Natural killer cell treated with Interleukin-12 subunit alpha and Interleukin-12 subunit beta and Interleukin-15 and Interleukin-18, amount 100 ng/mL, for 72 hours (primary cell): ENCODE measurements around the gene NEDD4L. TPM values are rescaled to one million over a fixed set of nuclear protein-coding genes. Genes with fewer than 3 reads are reported as not detected.

Experiments used
- ATAC-seq, 2 donors: fragments of 150-1000 bp; cut with Tn5 transposase in 1 of 2; sonication (Bioruptor Pico), chemical (Tn5 transposase) in 1 of 2; 2 replicates each; pipeline ENCODE4 v1.10.0; 2021
- DNase-seq: peaks from one replicate; pipeline ENCODE4 v3.0.0; 2022; ENCODE audit warnings: low spot score
- H3K27ac Mint-ChIP-seq, 2 donors: 1 replicate in 1 of 2; 2 replicates in 1 of 2; pipeline ENCODE4 v1.8.0; 2022; ENCODE audit warnings: mixed read lengths in 2 of 2, mild to moderate bottlenecking in 1 of 2, moderate library complexity in 1 of 2
- H3K27me3 Mint-ChIP-seq, 2 donors: 1 replicate in 1 of 2; 2 replicates in 1 of 2; pipeline ENCODE4 v1.8.0; 2022; ENCODE audit warnings: mixed read lengths in 2 of 2
- H3K36me3 Mint-ChIP-seq: one replicate; pipeline ENCODE4 v1.8.0; 2022; ENCODE audit warnings: mixed read lengths
- H3K4me1 Mint-ChIP-seq, 2 donors: 1 replicate in 1 of 2; 2 replicates in 1 of 2; pipeline ENCODE4 v1.8.0; 2022; ENCODE audit warnings: low read depth in 2 of 2, mixed read lengths in 2 of 2, mild to moderate bottlenecking in 1 of 2
- H3K4me3 Mint-ChIP-seq: one replicate; pipeline ENCODE4 v1.8.0; 2022; ENCODE audit warnings: mixed read lengths
- H3K9me3 Mint-ChIP-seq: 2 replicates; pipeline ENCODE4 v1.8.0; 2022; ENCODE audit warnings: mixed read lengths
- total RNA-seq, 2 donors: library from RNA; stranded (reverse); gene quantifications; one replicate each; pipeline ENCODE4 v1.2.3, GENCODE V29; 2022

NEDD4L gene
- total RNA-seq, 2 donors from 2014 or later: 8.6 to 16.5 TPM

- no peaks in the 10 kb centered on the region for H3K9me3 Mint-ChIP-seq
- no peaks in the 10 kb centered on the region for H3K36me3 Mint-ChIP-seq
- H3K27ac Mint-ChIP-seq: no peak overlapping the region
- no peaks in the 10 kb centered on the region for H3K27me3 Mint-ChIP-seq
- no peaks in the 10 kb centered on the region for H3K4me1 Mint-ChIP-seq
- H3K4me3 Mint-ChIP-seq: no peak overlapping the region
- ATAC-seq (no peak), DNase-seq (no peak)
These were observed 358.2 kb downstream of the NEDD4L start for GRCh38 chr18:58402247-58402646.

- Mint-ChIP-seq H3K27me3 (no peaks in the 10 kb centered on the region), H3K4me1 (no peaks in the 10 kb centered on the region), H3K4me3 (no peak overlapping the region), H3K9me3 (no peaks in the 10 kb centered on the region), H3K36me3 (no peaks in the 10 kb centered on the region), H3K27ac (no peak overlapping the region)
- no peak for ATAC-seq
- no peak for DNase-seq
These were observed 359.1 kb downstream of the NEDD4L start for GRCh38 chr18:58402951-58403702.

GRCh38 chr18:58403799-58404455 lies 359.9 kb downstream of the NEDD4L start:
- no peaks in the 10 kb centered on the region for H3K9me3 Mint-ChIP-seq
- no peak overlapping the region for H3K27ac Mint-ChIP-seq
- H3K36me3 Mint-ChIP-seq: no peaks in the 10 kb centered on the region
- no peak overlapping the region for H3K4me3 Mint-ChIP-seq
- H3K4me1 Mint-ChIP-seq: no peaks in the 10 kb centered on the region
- DNase-seq (no peak), ATAC-seq (peak; percentile 15 to 26)
- no peaks in the 10 kb centered on the region for H3K27me3 Mint-ChIP-seq

GRCh38 chr18:58405107-58405898 lies 361.3 kb downstream of the NEDD4L start:
- no peaks in the 10 kb centered on the region for H3K36me3 Mint-ChIP-seq
- DNase-seq (no peak), ATAC-seq (no peak)
- H3K27me3 Mint-ChIP-seq: no peaks in the 10 kb centered on the region
- no peak overlapping the region for H3K4me3 Mint-ChIP-seq
- H3K9me3 Mint-ChIP-seq: no peaks in the 10 kb centered on the region
- H3K27ac Mint-ChIP-seq: no peak overlapping the region
- H3K4me1 Mint-ChIP-seq: no peaks in the 10 kb centered on the region

- no peak overlapping the region for H3K27ac Mint-ChIP-seq
- no peaks in the 10 kb centered on the region for H3K9me3 Mint-ChIP-seq
- H3K4me3 Mint-ChIP-seq: no peak overlapping the region
- no peaks in the 10 kb centered on the region for H3K27me3 Mint-ChIP-seq
- ATAC-seq (no peak), DNase-seq (no peak)
- H3K36me3 Mint-ChIP-seq: no peaks in the 10 kb centered on the region
- no peaks in the 10 kb centered on the region for H3K4me1 Mint-ChIP-seq
These were observed 363.2 kb downstream of the NEDD4L start for GRCh38 chr18:58407263-58407648.

- Mint-ChIP-seq H3K27me3 (no peaks in the 10 kb centered on the region), H3K9me3 (no peaks in the 10 kb centered on the region), H3K4me1 (no peaks in the 10 kb centered on the region), H3K4me3 (no peak overlapping the region), H3K27ac (no peak overlapping the region), H3K36me3 (no peaks in the 10 kb centered on the region)
- DNase-seq (no peak), ATAC-seq (no peak)
These were observed 363.8 kb downstream of the NEDD4L start for GRCh38 chr18:58407649-58408407.

- H3K4me3 Mint-ChIP-seq: no peak overlapping the region
- DNase-seq (no peak), ATAC-seq (no peak)
- no peaks in the 10 kb centered on the region for H3K36me3 Mint-ChIP-seq
- H3K4me1 Mint-ChIP-seq: no peaks in the 10 kb centered on the region
- H3K27me3 Mint-ChIP-seq: peaks cover 0 to 5% of the 10 kb centered on the region in 2 donors
- H3K27ac Mint-ChIP-seq: no peak overlapping the region
- no peaks in the 10 kb centered on the region for H3K9me3 Mint-ChIP-seq
These were observed 364.6 kb downstream of the NEDD4L start for GRCh38 chr18:58408665-58409064.

GRCh38 chr18:58409802-58410445 lies 365.9 kb downstream of the NEDD4L start:
- peaks cover 0 to 5% of the 10 kb centered on the region in 2 donors for H3K27me3 Mint-ChIP-seq
- no peaks in the 10 kb centered on the region for H3K36me3 Mint-ChIP-seq
- no peaks in the 10 kb centered on the region for H3K4me1 Mint-ChIP-seq
- no peak for ATAC-seq
- no peak overlapping the region for H3K4me3 Mint-ChIP-seq
- DNase-seq: no peak
- H3K27ac Mint-ChIP-seq: no peak overlapping the region
- no peaks in the 10 kb centered on the region for H3K9me3 Mint-ChIP-seq

GRCh38 chr18:58411323-58411722 lies 367.3 kb downstream of the NEDD4L start:
- H3K36me3 Mint-ChIP-seq: no peaks in the 10 kb centered on the region
- no peaks in the 10 kb centered on the region for H3K4me1 Mint-ChIP-seq
- DNase-seq (no peak), ATAC-seq (no peak)
- H3K9me3 Mint-ChIP-seq: no peaks in the 10 kb centered on the region
- H3K4me3 Mint-ChIP-seq: no peak overlapping the region
- no peak overlapping the region for H3K27ac Mint-ChIP-seq
- H3K27me3 Mint-ChIP-seq: peaks cover 0 to 5% of the 10 kb centered on the region in 2 donors

- no peak for DNase-seq
- no peaks in the 10 kb centered on the region for H3K9me3 Mint-ChIP-seq
- no peak for ATAC-seq
- H3K36me3 Mint-ChIP-seq: no peaks in the 10 kb centered on the region
- H3K27me3 Mint-ChIP-seq: peaks cover 0 to 5% of the 10 kb centered on the region in 2 donors
- no peak overlapping the region for H3K4me3 Mint-ChIP-seq
- no peaks in the 10 kb centered on the region for H3K4me1 Mint-ChIP-seq
- no peak overlapping the region for H3K27ac Mint-ChIP-seq
These were observed 369.0 kb downstream of the NEDD4L start for GRCh38 chr18:58412844-58413666.

GRCh38 chr18:58413667-58414628 lies 369.9 kb downstream of the NEDD4L start:
- no peak overlapping the region for H3K4me3 Mint-ChIP-seq
- DNase-seq (no peak), ATAC-seq (no peak)
- H3K9me3 Mint-ChIP-seq: no peaks in the 10 kb centered on the region
- peaks cover 0 to 5% of the 10 kb centered on the region in 2 donors for H3K27me3 Mint-ChIP-seq
- H3K27ac Mint-ChIP-seq: no peak overlapping the region
- no peaks in the 10 kb centered on the region for H3K4me1 Mint-ChIP-seq
- H3K36me3 Mint-ChIP-seq: no peaks in the 10 kb centered on the region
